BJ (cell line): ENCODE results near the gene C17orf75. TPM values are rescaled to one million over a fixed set of nuclear protein-coding genes. Genes with fewer than 3 reads are reported as not detected.

Experiments used
- CTCF ChIA-PET: fragments of 350-600 bp; formaldehyde crosslinking; extraction: SDS; loops from one replicate; lab custom pipeline; 2021; ENCODE audit warnings: antibody characterized with exemption, inconsistent platforms; lab: Yijun Ruan, JAX
- POLR2A ChIA-PET: fragments of 300-600 bp; sonication (Branson Sonifier 250); formaldehyde crosslinking; extraction: SDS; loops from one replicate; lab custom pipeline; 2021; ENCODE audit warnings: antibody characterized with exemption; lab: Charles Lee
- DNase-seq: peaks from one replicate; pipeline ENCODE4 v3.0.0-alpha.2; 2011; ENCODE audit warnings: low read depth
- H3K27me3 ChIP-seq: 2 replicates; pipeline ENCODE4 v1.6.0; 2011; ENCODE audit warnings: low read length; ENCODE audit not compliant: control insufficient read depth, insufficient read depth
- H3K36me3 ChIP-seq: 2 replicates; pipeline ENCODE4 v1.5.1; 2011; ENCODE audit warnings: low read length; ENCODE audit not compliant: control insufficient read depth, insufficient read depth
- H3K4me3 ChIP-seq: 2 replicates; pipeline ENCODE4 v1.5.1; 2011; ENCODE audit warnings: low read depth, mild to moderate bottlenecking, control low read depth, low read length
- polyA plus RNA-seq: library from polyadenylated mRNA; depleted of rRNA; stranded (reverse); fragments of >200 nt; gene quantifications from 2 replicates; pipeline ENCODE4 v1.2.3, GENCODE V29; 2011
- TF ChIP-seq, protein P1 (sequence below): IDR thresholded peaks from 2 replicates; pipeline ENCODE4 v1.5.1; 2011; ENCODE audit warnings: low read depth, mild to moderate bottlenecking, control low read depth, inconsistent platforms, low read length, moderate library complexity; ENCODE audit not compliant: insufficient read depth

Gene C17orf75
- polyA plus RNA-seq, 1 experiment = 9.6 TPM

DNA sequence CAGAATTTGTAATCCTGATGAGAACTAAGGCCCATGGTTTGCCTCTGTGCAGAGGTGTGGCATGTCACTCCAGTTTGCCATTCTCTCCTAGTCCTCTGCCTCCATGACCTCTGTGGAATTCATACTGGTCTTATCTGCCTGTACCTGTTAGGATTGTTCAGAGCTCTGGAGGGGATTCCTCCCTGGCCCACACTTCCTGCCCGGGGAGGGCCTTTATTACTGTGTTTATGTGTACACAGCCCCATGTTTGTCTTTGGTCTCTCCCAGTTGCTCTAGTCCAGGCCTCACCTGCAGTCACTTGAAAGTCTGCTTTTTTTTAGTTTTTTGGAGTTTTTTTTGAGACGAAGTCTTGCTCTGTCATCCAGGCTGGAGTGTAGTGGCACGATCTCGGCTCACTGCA lies 39.9 kb downstream of the C17orf75 start:
- TF ChIP-seq, protein P1, sequence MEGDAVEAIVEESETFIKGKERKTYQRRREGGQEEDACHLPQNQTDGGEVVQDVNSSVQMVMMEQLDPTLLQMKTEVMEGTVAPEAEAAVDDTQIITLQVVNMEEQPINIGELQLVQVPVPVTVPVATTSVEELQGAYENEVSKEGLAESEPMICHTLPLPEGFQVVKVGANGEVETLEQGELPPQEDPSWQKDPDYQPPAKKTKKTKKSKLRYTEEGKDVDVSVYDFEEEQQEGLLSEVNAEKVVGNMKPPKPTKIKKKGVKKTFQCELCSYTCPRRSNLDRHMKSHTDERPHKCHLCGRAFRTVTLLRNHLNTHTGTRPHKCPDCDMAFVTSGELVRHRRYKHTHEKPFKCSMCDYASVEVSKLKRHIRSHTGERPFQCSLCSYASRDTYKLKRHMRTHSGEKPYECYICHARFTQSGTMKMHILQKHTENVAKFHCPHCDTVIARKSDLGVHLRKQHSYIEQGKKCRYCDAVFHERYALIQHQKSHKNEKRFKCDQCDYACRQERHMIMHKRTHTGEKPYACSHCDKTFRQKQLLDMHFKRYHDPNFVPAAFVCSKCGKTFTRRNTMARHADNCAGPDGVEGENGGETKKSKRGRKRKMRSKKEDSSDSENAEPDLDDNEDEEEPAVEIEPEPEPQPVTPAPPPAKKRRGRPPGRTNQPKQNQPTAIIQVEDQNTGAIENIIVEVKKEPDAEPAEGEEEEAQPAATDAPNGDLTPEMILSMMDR = no peak
- no peaks in the 10 kb centered on the region for H3K36me3 ChIP-seq
- ChIA-PET POLR2A (no interaction called here), CTCF (interaction anchor here (1.8 kb wide), 1 partner anchor 50 kb away, joined by 5 read pairs; no protein-coding TSS in a partner anchor)
- DNase-seq = no peak
- no peak overlapping the region for H3K4me3 ChIP-seq
- peaks cover 8% of the 10 kb centered on the region for H3K27me3 ChIP-seq

DNA sequence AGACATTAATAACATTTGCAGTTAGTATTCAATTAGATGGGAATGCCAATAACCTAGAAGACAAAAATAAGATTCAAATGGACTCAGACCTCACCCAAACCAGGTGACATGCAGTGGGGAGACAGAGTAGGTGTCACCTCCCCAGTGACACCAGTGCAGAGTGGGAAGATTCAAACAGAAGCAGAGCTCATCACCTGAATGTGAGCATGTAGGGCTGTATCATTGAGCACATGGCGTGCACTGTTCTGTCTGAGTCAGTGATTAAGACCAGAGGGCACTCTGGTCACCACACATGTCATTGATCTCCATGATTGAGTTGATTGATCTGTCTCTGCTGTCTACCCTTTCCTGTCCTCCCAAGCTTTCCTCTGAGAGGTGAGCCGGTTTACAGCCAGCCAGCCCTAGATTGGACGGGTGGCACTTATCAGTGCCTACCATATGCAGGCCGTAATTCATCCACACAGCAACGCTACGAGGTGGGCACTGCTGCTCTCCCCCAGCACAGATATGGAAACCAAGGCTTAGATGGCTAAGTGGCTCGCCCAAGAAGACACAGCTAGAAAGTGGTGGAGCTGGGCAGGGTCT lies 42.3 kb downstream of the C17orf75 start:
- ChIA-PET POLR2A (no interaction called here), CTCF (interaction anchor here (1.0 kb wide), 1 partner anchor 35 kb away, joined by 3 read pairs; no protein-coding TSS in a partner anchor)
- H3K36me3 ChIP-seq = no peaks in the 10 kb centered on the region
- no peak for DNase-seq
- peaks cover 8% of the 10 kb centered on the region for H3K27me3 ChIP-seq
- no peak overlapping the region for H3K4me3 ChIP-seq
- TF ChIP-seq, protein P1 = no peak

GRCh38 chr17:32298721-32299579 lies 43.0 kb downstream of the C17orf75 start:
- Histone ChIP-seq H3K27me3 (peaks cover 6% of the 10 kb centered on the region), H3K4me3 (no peak overlapping the region), H3K36me3 (no peaks in the 10 kb centered on the region)
- DNase-seq = no peak
- POLR2A ChIA-PET = no interaction called here
- TF ChIP-seq, protein P1 = no peak
- CTCF ChIA-PET = interaction anchor here (1.1 to 1.4 kb wide), 2 partner anchors 10 to 12 kb away, joined by 3 to 5 read pairs; no protein-coding TSS in a partner anchor

DNA sequence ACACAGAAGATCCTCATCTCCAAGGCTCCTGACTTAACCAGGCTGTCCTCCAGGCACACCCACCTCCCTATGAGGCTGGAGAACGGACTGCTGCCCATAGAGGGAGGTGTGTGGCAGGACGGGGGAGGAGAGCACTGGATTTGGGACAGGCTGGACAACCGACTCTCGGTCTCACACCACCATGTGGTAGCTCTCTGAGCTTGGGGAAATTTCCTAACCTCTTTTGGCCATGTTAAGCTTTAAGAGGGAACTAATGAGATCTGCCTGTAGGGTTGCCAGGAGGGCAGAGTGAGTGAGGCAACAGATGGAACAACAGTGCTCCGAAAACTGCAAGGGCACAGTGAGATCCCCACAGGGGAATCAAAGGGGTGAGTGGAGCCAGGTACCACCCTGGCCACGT lies 43.7 kb downstream of the C17orf75 start:
- H3K4me3 ChIP-seq = no peak overlapping the region
- TF ChIP-seq, protein P1 = no peak
- POLR2A ChIA-PET = interaction anchor here (0.6 kb wide), 1 partner anchor 13 kb away, joined by 5 read pairs; no protein-coding TSS in a partner anchor
- CTCF ChIA-PET = interaction anchor here (1.1 to 1.4 kb wide), 2 partner anchors 11 to 12 kb away, joined by 3 to 5 read pairs; no protein-coding TSS in a partner anchor
- DNase-seq = no peak
- no peaks in the 10 kb centered on the region for H3K36me3 ChIP-seq
- peaks cover 5% of the 10 kb centered on the region for H3K27me3 ChIP-seq

- ChIA-PET POLR2A (interaction anchor here (0.6 kb wide), 1 partner anchor 13 kb away, joined by 5 read pairs; no protein-coding TSS in a partner anchor), CTCF (interaction anchor here (1.4 kb wide), 1 partner anchor 11 kb away, joined by 5 read pairs; no protein-coding TSS in a partner anchor)
- TF ChIP-seq, protein P1 = no peak
- no peaks in the 10 kb centered on the region for H3K36me3 ChIP-seq
- no peak overlapping the region for H3K4me3 ChIP-seq
- no peak for DNase-seq
- peaks cover 5% of the 10 kb centered on the region for H3K27me3 ChIP-seq
These were observed 44.1 kb downstream of the C17orf75 start for GRCh38 chr17:32297860-32298259.
